Activated naive CD4-positive, alpha-beta T cell treated with anti-CD3 and anti-CD28 coated beads for 36 hours (primary cell): ENCODE data around the gene CFAP65. TPM values are rescaled to one million over a fixed set of nuclear protein-coding genes. Genes with fewer than 3 reads are reported as not detected.

Experiments
- CTCF ChIA-PET: fragments of 350-600 bp; sonication (Branson Sonifier 250); formaldehyde crosslinking; loops from one replicate; lab custom pipeline; 2021; ENCODE audit warnings: antibody characterized with exemption; lab: Charles Lee
- DNase-seq: peaks from one replicate; pipeline ENCODE4 v3.0.0-alpha.2; 2020
- H3K27ac Mint-ChIP-seq: one replicate; pipeline ENCODE4 v1.8.0; 2021; ENCODE audit warnings: mild to moderate bottlenecking, mixed read lengths
- H3K27me3 Mint-ChIP-seq: one replicate; pipeline ENCODE4 v1.8.0; 2021; ENCODE audit warnings: low read depth, mixed read lengths
- H3K36me3 Mint-ChIP-seq: one replicate; pipeline ENCODE4 v1.8.0; 2021; ENCODE audit warnings: low read depth, mixed read lengths
- H3K4me1 Mint-ChIP-seq: one replicate; pipeline ENCODE4 v1.8.0; 2021; ENCODE audit warnings: low read depth, mixed read lengths
- H3K4me3 Mint-ChIP-seq: one replicate; pipeline ENCODE4 v1.8.0; 2021; ENCODE audit warnings: mild to moderate bottlenecking, moderate library complexity, mixed read lengths
- H3K9me3 Mint-ChIP-seq: one replicate; pipeline ENCODE4 v1.8.0; 2021; ENCODE audit warnings: mixed read lengths
- intact Hi-C: fragments of 100-400 bp; cut with micrococcal nuclease; formaldehyde crosslinking; loops from one replicate; pipeline ENCODE4 v1.15.1; 2023
- total RNA-seq, 2 experiments: library from RNA; stranded (reverse); gene quantifications; one replicate each; pipeline ENCODE4 v1.2.3, GENCODE V29; 2021

Gene CFAP65
- not detected for total RNA-seq

GRCh38 chr2:219041252-219041651 is at the start of gene CFAP65:
Gene CFAP65 (minus strand): TSS chr2:219041516. CDS start chr2:219039048, 2,468 bp downstream.
- CTCF ChIA-PET: interaction anchor here (0.6 to 3.5 kb wide), 6 partner anchors 11 to 166 kb away, joined by 3 to 19 read pairs (median 3); partner anchors contain the start of gene ZFAND2B
- H3K27me3 Mint-ChIP-seq: peaks cover 34% of the 10 kb centered on the region
- H3K36me3 Mint-ChIP-seq: no peaks in the 10 kb centered on the region
- H3K9me3 Mint-ChIP-seq: no peaks in the 10 kb centered on the region
- H3K27ac Mint-ChIP-seq: peak within 1 kb of the TSS; percentile 19
- intact Hi-C loops: no loop called here
- H3K4me1 Mint-ChIP-seq: peaks cover 8% of the 10 kb centered on the region
- DNase-seq: peak; percentile 65
- peak within 1 kb of the TSS; percentile 67 for H3K4me3 Mint-ChIP-seq

- intact Hi-C loops: no loop called here
- H3K4me1 Mint-ChIP-seq: peaks cover 8% of the 10 kb centered on the region
- CTCF ChIA-PET: interaction anchor here (0.6 to 1.7 kb wide), 5 partner anchors 13 to 363 kb away, joined by 3 to 7 read pairs (median 4); no protein-coding TSS in a partner anchor
- H3K4me3 Mint-ChIP-seq: no peak overlapping the region
- H3K36me3 Mint-ChIP-seq: peaks cover 3% of the 10 kb centered on the region
- H3K27ac Mint-ChIP-seq: no peak overlapping the region
- H3K27me3 Mint-ChIP-seq: no peaks in the 10 kb centered on the region
- H3K9me3 Mint-ChIP-seq: no peaks in the 10 kb centered on the region
- no peak for DNase-seq
Observed at GRCh38 chr2:219090436-219091299, 49.4 kb upstream of the CFAP65 start.

GRCh38 chr2:219089330-219089729 is 48.0 kb upstream of the CFAP65 start:
- Mint-ChIP-seq H3K4me3 (no peak overlapping the region), H3K9me3 (no peaks in the 10 kb centered on the region), H3K27me3 (no peaks in the 10 kb centered on the region), H3K27ac (no peak overlapping the region), H3K36me3 (peaks cover 3% of the 10 kb centered on the region), H3K4me1 (peaks cover 8% of the 10 kb centered on the region)
- CTCF ChIA-PET: interaction anchor here (1.7 kb wide), 1 partner anchor 109 kb away, joined by 5 read pairs; no protein-coding TSS in a partner anchor
- no peak for DNase-seq
- intact Hi-C loops: no loop called here

GRCh38 chr2:219087848-219088247 is 46.5 kb upstream of the CFAP65 start:
- Mint-ChIP-seq H3K27me3 (no peaks in the 10 kb centered on the region), H3K9me3 (no peaks in the 10 kb centered on the region)
- intact Hi-C loops: no loop called here

GRCh38 chr2:219087361-219087760 is 46.0 kb upstream of the CFAP65 start:
- no peak for DNase-seq
- CTCF ChIA-PET: interaction anchor here (1.1 to 2.9 kb wide), 5 partner anchors 14 to 208 kb away, joined by 3 to 13 read pairs (median 5); no protein-coding TSS in a partner anchor
- no peaks in the 10 kb centered on the region for H3K9me3 Mint-ChIP-seq
- peaks cover 3% of the 10 kb centered on the region for H3K36me3 Mint-ChIP-seq
- no peak overlapping the region for H3K4me3 Mint-ChIP-seq
- intact Hi-C loops: no loop called here
- no peaks in the 10 kb centered on the region for H3K27me3 Mint-ChIP-seq
- peaks cover 8% of the 10 kb centered on the region for H3K4me1 Mint-ChIP-seq
- H3K27ac Mint-ChIP-seq: no peak overlapping the region

More at GRCh38 chr2:219087848-219088247, 46.5 kb upstream of the CFAP65 start:
- no peak overlapping the region for H3K27ac Mint-ChIP-seq
- DNase-seq: no peak
- CTCF ChIA-PET: interaction anchor here (0.6 to 2.9 kb wide), 10 partner anchors 15 to 316 kb away, joined by 3 to 10 read pairs (median 4); no protein-coding TSS in a partner anchor
- peaks cover 3% of the 10 kb centered on the region for H3K36me3 Mint-ChIP-seq
- H3K4me3 Mint-ChIP-seq: no peak overlapping the region
- H3K4me1 Mint-ChIP-seq: peaks cover 8% of the 10 kb centered on the region

GRCh38 chr2:219086196-219086595 is 44.9 kb upstream of the CFAP65 start:
- Mint-ChIP-seq H3K27me3 (no peaks in the 10 kb centered on the region), H3K4me3 (no peak overlapping the region), H3K4me1 (peaks cover 8% of the 10 kb centered on the region), H3K36me3 (peaks cover 3% of the 10 kb centered on the region), H3K27ac (no peak overlapping the region), H3K9me3 (no peaks in the 10 kb centered on the region)
- intact Hi-C loops: no loop called here
- CTCF ChIA-PET: interaction anchor here (1.1 to 2.9 kb wide), 5 partner anchors 18 to 209 kb away, joined by 3 to 13 read pairs (median 5); no protein-coding TSS in a partner anchor
- no peak for DNase-seq

- CTCF ChIA-PET: interaction anchor here (1.1 to 2.8 kb wide), 6 partner anchors 10 to 37 kb away, joined by 3 to 13 read pairs (median 6); no protein-coding TSS in a partner anchor
- Mint-ChIP-seq H3K4me1 (peaks cover 8% of the 10 kb centered on the region), H3K27ac (no peak overlapping the region), H3K36me3 (peaks cover 1% of the 10 kb centered on the region), H3K4me3 (no peak overlapping the region), H3K9me3 (no peaks in the 10 kb centered on the region), H3K27me3 (no peaks in the 10 kb centered on the region)
- intact Hi-C loops: no loop called here
- no peak for DNase-seq
Observed at GRCh38 chr2:219084791-219085190, 43.5 kb upstream of the CFAP65 start.

- intact Hi-C loops: no loop called here
- CTCF ChIA-PET: interaction anchor here (1.0 to 3.6 kb wide), 6 partner anchors 10 to 37 kb away, joined by 3 to 14 read pairs (median 6); no protein-coding TSS in a partner anchor
- H3K9me3 Mint-ChIP-seq: no peaks in the 10 kb centered on the region
Observed at GRCh38 chr2:219082332-219082958, 41.1 kb upstream of the CFAP65 start.

GRCh38 chr2:219081701-219082331 is 40.5 kb upstream of the CFAP65 start:
- H3K4me3 Mint-ChIP-seq: no peak overlapping the region
- peaks cover 5% of the 10 kb centered on the region for H3K36me3 Mint-ChIP-seq
- intact Hi-C loops: no loop called here
- H3K27me3 Mint-ChIP-seq: no peaks in the 10 kb centered on the region
- H3K4me1 Mint-ChIP-seq: peaks cover 1% of the 10 kb centered on the region
- H3K27ac Mint-ChIP-seq: no peak overlapping the region
- no peaks in the 10 kb centered on the region for H3K9me3 Mint-ChIP-seq
- DNase-seq: no peak
- CTCF ChIA-PET: interaction anchor here (1.0 to 3.6 kb wide), 5 partner anchors 10 to 38 kb away, joined by 4 to 14 read pairs (median 8); no protein-coding TSS in a partner anchor

More at GRCh38 chr2:219082332-219082958, 41.1 kb upstream of the CFAP65 start:
- H3K36me3 Mint-ChIP-seq: no peaks in the 10 kb centered on the region
- DNase-seq: no peak
- H3K27ac Mint-ChIP-seq: no peak overlapping the region
- no peak overlapping the region for H3K4me3 Mint-ChIP-seq
- peaks cover 6% of the 10 kb centered on the region for H3K4me1 Mint-ChIP-seq
- no peaks in the 10 kb centered on the region for H3K27me3 Mint-ChIP-seq

- DNase-seq: no peak
- intact Hi-C loops: no loop called here
- Mint-ChIP-seq H3K4me1 (no peaks in the 10 kb centered on the region), H3K36me3 (peaks cover 7% of the 10 kb centered on the region), H3K4me3 (no peak overlapping the region), H3K27me3 (no peaks in the 10 kb centered on the region), H3K9me3 (no peaks in the 10 kb centered on the region), H3K27ac (no peak overlapping the region)
- CTCF ChIA-PET: interaction anchor here (0.9 to 3.6 kb wide), 6 partner anchors 9 to 101 kb away, joined by 3 to 14 read pairs (median 4); no protein-coding TSS in a partner anchor
Observed at GRCh38 chr2:219081096-219081495, 39.8 kb upstream of the CFAP65 start.

GRCh38 chr2:219079417-219079816 is 38.1 kb upstream of the CFAP65 start:
- Mint-ChIP-seq H3K4me1 (no peaks in the 10 kb centered on the region), H3K4me3 (no peak overlapping the region), H3K27ac (no peak overlapping the region), H3K9me3 (no peaks in the 10 kb centered on the region), H3K27me3 (no peaks in the 10 kb centered on the region), H3K36me3 (peaks cover 7% of the 10 kb centered on the region)
- CTCF ChIA-PET: interaction anchor here (1.0 kb wide), 2 partner anchors 21 to 69 kb away, joined by 3 read pairs; no protein-coding TSS in a partner anchor
- no peak for DNase-seq
- intact Hi-C loops: no loop called here
